Right renal cortex interstitium (tissue), 3 donors: ENCODE results near the gene MLST8. TPM values are rescaled to one million over a fixed set of nuclear protein-coding genes. Genes with fewer than 3 reads are reported as not detected.

ENCODE experiments used
- DNase-seq, 3 donors: peaks; one replicate each; pipeline ENCODE4 v3.0.0-alpha.2; 2013; ENCODE audit warnings: low read depth in 3 of 3, low spot score in 2 of 3
- polyA plus RNA-seq, 3 donors: library from polyadenylated mRNA; unstranded; fragments of 120-200 nt; gene quantifications; one replicate each; pipeline ENCODE4 v1.2.1, GENCODE V29; 2013; ENCODE audit not compliant: insufficient read length in 3 of 3

MLST8 gene
- polyA plus RNA-seq, result 10 to 100 TPM; 41.3 to 48.7 (median 43.8) TPM

- DNase-seq, result peak in 2 of 3 donors; percentile 76 to 77
These were observed at the start of gene MLST8 for GRCh38 chr16:2205104-2205966. TSS of gene MLST8 (plus strand) at chr16:2205454. CDS start at chr16:2206086, 632 bp downstream.

- DNase-seq, result no peak
These were observed 49.0 kb upstream of the MLST8 start for GRCh38 chr16:2155977-2156848.

GRCh38 chr16:2156849-2157224 lies 48.4 kb upstream of the MLST8 start:
- no peak for DNase-seq

- DNase-seq, result no peak
These were observed 47.6 kb upstream of the MLST8 start for GRCh38 chr16:2157480-2158261.

- no peak for DNase-seq
These were observed 47.0 kb upstream of the MLST8 start for GRCh38 chr16:2158262-2158638.

- DNase-seq, result no peak
These were observed 45.9 kb upstream of the MLST8 start for GRCh38 chr16:2159175-2159838.

GRCh38 chr16:2160915-2161551 lies 44.2 kb upstream of the MLST8 start:
- no peak for DNase-seq

GRCh38 chr16:2161911-2162310 lies 43.3 kb upstream of the MLST8 start:
- no peak for DNase-seq

GRCh38 chr16:2162676-2163118 lies 42.6 kb upstream of the MLST8 start:
- DNase-seq, result no peak

GRCh38 chr16:2163211-2163881 lies 41.9 kb upstream of the MLST8 start:
- no peak for DNase-seq

GRCh38 chr16:2165861-2166260 lies 39.4 kb upstream of the MLST8 start:
- DNase-seq, result no peak

- DNase-seq, result no peak
These were observed 38.8 kb upstream of the MLST8 start for GRCh38 chr16:2166263-2167067.

GRCh38 chr16:2167068-2167638 lies 38.1 kb upstream of the MLST8 start:
- DNase-seq, result no peak

GRCh38 chr16:2170080-2170479 lies 35.2 kb upstream of the MLST8 start:
- DNase-seq, result no peak

- no peak for DNase-seq
These were observed 34.4 kb upstream of the MLST8 start for GRCh38 chr16:2170587-2171435.

GRCh38 chr16:2171601-2172178 lies 33.6 kb upstream of the MLST8 start:
- DNase-seq, result no peak
